Embryonic facial prominence (tissue), 1 donor: ENCODE data around the gene TFB1M.
"Not testable (repeated sequence)": the region's sequence is repeated elsewhere in the genome, so short reads cannot be mapped to it uniquely, and the experiment has no call there.

Experiments used
- DNase-seq: peaks from one replicate; pipeline ENCODE4 v3.0.0-alpha.2; 2016; ENCODE audit errors: extremely low spot score

TFB1M gene

GRCh38 chr6:155301867-155302266, 12.4 kb downstream of the TFB1M start:
- no peak for DNase-seq

DNA sequence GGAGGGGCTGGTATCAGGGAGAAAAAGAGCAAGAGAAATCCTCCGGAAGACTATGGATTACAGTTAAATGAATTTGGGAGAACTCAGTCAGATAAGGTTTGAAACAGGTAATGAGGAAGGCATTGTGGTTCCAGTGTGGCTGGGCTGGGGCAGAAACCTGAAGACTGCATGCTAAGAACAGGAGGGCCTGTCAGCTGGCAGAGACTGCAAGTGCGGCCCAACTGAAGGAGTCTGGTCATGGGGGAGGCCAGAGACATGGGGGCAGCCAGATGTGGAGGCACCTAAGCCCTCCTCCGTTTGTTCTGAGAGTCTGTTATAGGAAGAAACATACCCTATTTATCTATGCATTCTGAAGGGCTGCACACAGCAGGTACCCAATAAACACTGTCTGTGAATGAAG, 16.6 kb downstream of the TFB1M start:
- no peak for DNase-seq

DNA sequence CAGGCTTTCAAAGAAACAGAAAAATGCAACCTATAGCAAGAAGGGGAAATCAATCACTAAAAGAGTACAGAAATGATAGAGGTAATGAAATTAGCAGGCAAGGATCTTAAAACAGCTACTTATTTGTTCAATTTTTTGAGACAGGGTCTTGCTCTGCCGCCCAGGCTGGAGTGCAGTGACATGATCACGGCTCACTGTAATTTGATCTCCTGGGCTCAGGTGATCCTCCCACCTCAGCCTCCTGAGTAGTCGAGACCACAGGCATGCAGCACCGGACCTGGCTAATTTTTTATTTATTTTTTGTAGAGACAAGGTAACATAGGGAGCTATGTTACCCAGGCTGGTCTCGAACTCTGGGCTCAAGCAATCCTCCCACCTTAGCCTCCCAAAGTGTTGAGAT, 21.6 kb downstream of the TFB1M start:
- DNase-seq: no peak

DNA sequence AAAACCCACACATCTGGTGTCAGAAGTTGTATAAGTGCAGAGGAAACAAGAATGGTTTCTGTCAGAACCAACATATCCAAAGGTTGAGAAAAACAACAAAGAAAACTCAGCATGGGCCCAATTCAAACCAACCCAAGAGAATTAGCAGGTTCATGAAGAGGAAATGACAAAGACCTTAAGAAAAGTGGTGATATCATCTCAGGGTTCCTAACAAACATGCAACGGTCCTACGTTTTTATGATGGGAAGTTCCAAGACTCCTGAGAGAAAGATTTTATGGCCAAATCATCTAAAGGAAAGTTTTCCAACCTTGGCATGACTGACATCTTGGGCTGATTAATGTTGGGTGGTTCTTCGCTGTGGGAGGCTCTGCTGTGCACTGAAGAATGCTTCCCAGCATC, 23.0 kb downstream of the TFB1M start:
- DNase-seq: no peak

- no peak for DNase-seq
Observed at GRCh38 chr6:155290491-155290890, 23.8 kb downstream of the TFB1M start.

DNA sequence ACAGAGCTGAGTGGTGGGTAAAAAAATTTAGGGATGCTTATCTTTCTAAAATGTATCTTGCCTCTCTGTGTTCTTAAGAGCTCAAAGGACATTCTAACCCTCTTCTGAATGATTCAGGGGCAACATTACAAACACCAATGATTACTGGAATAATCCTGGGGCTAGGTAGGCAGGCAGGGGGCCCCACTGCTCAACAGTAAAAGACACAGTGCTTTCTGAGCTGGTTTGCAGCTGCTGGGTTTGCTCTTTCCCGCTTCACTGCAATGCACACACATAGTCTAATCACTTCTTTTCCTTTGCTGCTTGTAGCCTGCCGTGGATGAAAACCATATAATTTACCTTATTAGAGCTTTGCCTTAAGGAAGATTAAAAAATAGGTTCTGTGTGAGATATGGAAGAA, 26.5 kb downstream of the TFB1M start:
- no peak for DNase-seq

DNA sequence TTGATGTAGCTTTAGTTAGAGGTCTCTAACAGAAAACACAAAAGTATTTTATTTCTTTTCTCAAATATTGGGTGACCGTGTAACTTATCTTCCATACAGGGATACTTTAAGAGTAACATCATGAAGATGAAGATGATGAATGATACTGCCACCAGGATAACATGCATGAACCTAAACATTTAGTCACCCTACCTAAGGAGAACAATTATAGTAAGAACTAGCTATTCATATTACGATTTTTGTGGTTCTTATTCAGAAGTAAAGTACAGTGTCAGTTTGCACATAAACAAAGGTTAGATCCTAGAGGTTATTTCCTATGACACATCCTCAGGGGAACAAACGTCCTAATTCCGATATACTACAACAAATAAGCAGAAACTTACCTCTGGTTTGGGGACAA, 29.5 kb downstream of the TFB1M start:
- no peak for DNase-seq

GRCh38 chr6:155278319-155279049, 35.8 kb downstream of the TFB1M start:
- DNase-seq: no peak

- DNase-seq: no peak
Observed at GRCh38 chr6:155276638-155277037, 37.6 kb downstream of the TFB1M start.

DNA sequence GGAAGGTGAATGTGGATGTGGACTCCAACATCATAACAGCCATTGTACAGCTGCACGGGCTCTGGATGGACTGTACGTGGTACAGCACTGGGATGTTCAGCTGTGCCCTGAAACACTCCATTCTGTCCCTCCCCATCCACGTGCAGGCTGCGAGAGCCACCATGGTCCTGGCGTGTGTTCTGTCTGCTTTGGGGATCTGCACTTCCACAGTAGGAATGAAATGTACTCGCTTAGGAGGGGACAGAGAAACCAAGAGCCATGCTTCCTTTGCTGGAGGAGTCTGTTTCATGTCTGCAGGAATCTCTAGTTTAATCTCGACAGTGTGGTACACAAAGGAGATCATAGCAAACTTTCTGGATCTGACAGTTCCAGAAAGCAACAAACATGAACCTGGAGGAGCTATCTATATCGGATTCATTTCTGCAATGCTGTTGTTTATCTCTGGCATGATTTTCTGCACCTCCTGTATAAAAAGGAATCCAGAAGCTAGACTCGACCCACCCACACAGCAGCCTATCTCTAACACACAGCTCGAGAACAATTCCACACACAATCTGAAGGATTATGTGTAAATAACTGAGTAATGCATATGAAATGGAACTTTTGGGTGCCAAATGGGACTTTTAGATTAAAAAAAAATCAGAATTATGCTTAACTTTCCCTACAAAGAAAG, 38.3 kb downstream of the TFB1M start:
- no peak for DNase-seq

DNA sequence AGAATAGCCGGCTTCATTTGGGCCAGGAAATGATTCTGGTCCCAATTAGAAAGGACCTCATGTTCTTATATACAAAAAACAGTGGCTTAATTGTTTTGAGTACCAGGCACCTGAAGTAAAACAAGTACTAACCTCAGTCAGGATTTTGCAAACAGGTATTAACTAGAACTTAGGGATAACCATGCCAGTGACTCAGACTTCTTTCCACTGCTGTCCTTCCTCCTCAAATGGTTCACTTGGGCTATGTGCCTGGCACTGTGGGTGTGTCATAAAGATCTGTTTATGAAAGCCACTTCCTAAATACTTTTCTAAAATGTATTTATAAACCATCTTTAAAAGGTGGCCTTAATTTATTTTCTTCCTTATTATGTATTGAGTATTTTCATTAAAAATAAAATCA, 39.8 kb downstream of the TFB1M start:
- no peak for DNase-seq

DNA sequence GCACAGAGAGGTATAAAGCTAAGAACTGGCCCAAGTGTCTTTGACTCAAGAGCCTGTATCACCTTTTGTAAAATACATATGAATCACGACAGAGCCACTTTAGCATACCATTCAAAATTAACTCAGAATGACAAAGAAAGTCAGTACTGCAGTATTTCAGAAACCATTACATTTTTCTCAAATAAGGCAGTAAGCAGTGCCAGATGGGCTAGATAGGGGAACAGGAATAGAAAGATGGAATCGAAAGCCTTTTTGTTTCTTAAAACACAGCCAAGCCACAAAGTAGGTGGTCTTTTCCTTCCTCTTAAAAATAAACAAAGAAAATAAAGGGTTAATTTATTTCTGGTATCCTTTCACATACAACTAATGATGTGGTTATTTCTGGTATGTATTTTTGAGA, 40.2 kb downstream of the TFB1M start:
- no peak for DNase-seq

DNA sequence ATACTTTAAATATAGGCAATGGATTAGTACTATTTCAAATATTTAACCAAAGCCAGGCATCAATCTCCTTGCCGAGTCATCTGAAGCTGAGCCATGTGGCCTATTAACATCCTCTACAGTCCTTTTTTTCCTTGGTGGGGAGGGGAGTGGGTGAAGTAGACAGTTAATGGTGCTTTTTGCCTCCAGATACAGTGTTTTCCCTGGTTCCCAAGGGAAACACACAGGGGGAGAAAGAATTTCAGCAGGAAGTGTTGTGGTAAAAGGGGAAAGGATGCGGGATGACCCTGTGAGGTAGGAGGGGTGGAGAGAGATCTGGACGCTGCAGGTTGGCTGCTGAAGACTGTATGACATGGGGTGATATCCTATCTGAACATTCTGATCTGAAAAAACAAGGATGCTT, 40.9 kb downstream of the TFB1M start:
- no peak for DNase-seq

GRCh38 chr6:155272353-155273232, 41.7 kb downstream of the TFB1M start:
- no peak for DNase-seq

DNA sequence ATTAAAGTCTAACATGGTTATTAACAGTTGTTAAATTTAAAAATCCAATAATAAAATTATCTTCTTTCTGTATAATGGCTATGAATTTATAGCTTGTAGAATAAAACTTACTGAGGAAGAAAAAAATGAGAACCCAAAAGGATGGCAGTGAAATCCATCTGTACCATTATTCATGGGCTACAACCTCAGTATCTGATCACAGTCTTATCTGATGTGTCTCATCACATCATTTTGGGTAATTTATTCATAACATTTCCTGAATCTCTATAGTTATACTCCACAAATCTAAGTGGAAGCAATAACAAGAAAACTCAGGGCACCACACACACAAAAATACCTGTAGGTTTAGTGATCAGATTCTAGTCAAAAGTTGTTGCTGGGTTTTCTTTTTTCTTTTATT, 43.1 kb downstream of the TFB1M start:
- DNase-seq: no peak

GRCh38 chr6:155270561-155271091, 43.7 kb downstream of the TFB1M start:
- no peak for DNase-seq

GRCh38 chr6:155269765-155270164, 44.5 kb downstream of the TFB1M start:
- no peak for DNase-seq

GRCh38 chr6:155268088-155268867, 46.0 kb downstream of the TFB1M start:
- not testable (repeated sequence) for DNase-seq

GRCh38 chr6:155267411-155267810, 46.9 kb downstream of the TFB1M start:
- no peak for DNase-seq

DNA sequence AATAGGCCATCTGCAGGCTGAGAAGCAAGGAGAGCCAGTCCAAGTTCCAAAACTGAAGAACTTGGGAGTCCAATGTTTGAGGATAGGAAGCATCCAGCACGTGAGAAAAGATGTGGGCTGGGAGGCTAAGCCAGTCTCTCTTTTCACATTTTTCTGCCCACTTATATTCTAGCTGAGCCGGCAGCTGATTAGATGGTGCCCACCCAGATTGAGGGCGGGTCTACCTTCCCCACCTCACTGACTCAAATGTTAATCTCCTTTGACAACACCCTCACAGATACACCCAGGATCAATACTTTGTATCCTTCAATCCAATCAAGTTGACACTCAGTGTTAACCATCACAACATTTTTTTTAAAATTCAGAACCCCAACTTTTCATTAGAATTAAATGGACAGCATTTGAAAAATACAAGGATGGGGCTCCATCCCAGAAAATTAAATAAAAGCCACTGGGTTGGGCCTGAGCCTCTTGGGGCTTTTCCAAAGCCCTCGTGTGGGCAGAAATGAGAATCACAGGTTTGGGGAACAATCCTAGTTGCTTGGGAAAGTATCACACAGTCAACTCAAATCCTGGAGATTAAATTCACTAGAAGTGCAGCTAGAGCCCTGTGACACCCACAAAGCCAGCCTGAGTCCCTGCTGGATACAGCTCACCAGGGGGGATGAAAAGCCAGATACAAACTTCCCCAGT, 48.3 kb downstream of the TFB1M start:
- DNase-seq: no peak
